SKM-1 treated with dmso at 0.1 percent for 144 hours (cell line): ENCODE data around the gene RPE65.
"Not testable (repeated sequence)": the region's sequence is repeated elsewhere in the genome, so short reads cannot be mapped to it uniquely, and the experiment has no call there.

Experiments
- DNase-seq: peaks from one replicate; lab custom pipeline; 2025; ENCODE audit not compliant: unreplicated experiment; lab: John Stamatoyannopoulos, UW

Gene RPE65

GRCh38 chr1:68454534-68454933 is 4.8 kb upstream of the RPE65 start:
- DNase-seq = no peak

- DNase-seq = no peak
Observed at GRCh38 chr1:68453060-68453670, 3.4 kb upstream of the RPE65 start.

GRCh38 chr1:68448365-68448764 is 1.4 kb downstream of the RPE65 start:
- DNase-seq = no peak

- DNase-seq = no peak
Observed at GRCh38 chr1:68445709-68446108, 4.0 kb downstream of the RPE65 start.

GRCh38 chr1:68442822-68443556 is 6.8 kb downstream of the RPE65 start:
- peak; percentile 67 for DNase-seq

- no peak for DNase-seq
Observed at GRCh38 chr1:68442006-68442405, 7.7 kb downstream of the RPE65 start.

GRCh38 chr1:68438310-68438709 is 11.4 kb downstream of the RPE65 start:
- no peak for DNase-seq

GRCh38 chr1:68433395-68433794 is 16.4 kb downstream of the RPE65 start:
- DNase-seq = no peak

GRCh38 chr1:68431076-68431475 is 18.7 kb downstream of the RPE65 start:
- no peak for DNase-seq

GRCh38 chr1:68429233-68429808 is 20.4 kb downstream of the RPE65 start:
- DNase-seq = no peak

GRCh38 chr1:68426594-68426993 is 23.2 kb downstream of the RPE65 start:
- no peak for DNase-seq

- no peak for DNase-seq
Observed at GRCh38 chr1:68421350-68421749, 28.4 kb downstream of the RPE65 start.

- DNase-seq = no peak
Observed at GRCh38 chr1:68409426-68409825, 40.3 kb downstream of the RPE65 start.

GRCh38 chr1:68401506-68401905 is 48.2 kb downstream of the RPE65 start:
- no peak for DNase-seq

GRCh38 chr1:68395575-68395974 is 54.2 kb downstream of the RPE65 start:
- not testable (repeated sequence) for DNase-seq

GRCh38 chr1:68392474-68392873 is 57.3 kb downstream of the RPE65 start:
- not testable (repeated sequence) for DNase-seq

GRCh38 chr1:68385798-68386524 is 63.8 kb downstream of the RPE65 start:
- not testable (repeated sequence) for DNase-seq

- no peak for DNase-seq
Observed at GRCh38 chr1:68384872-68385411, 64.8 kb downstream of the RPE65 start.

- DNase-seq = no peak
Observed at GRCh38 chr1:68384321-68384813, 65.4 kb downstream of the RPE65 start.

GRCh38 chr1:68383092-68383491 is 66.7 kb downstream of the RPE65 start:
- DNase-seq = no peak

- DNase-seq = no peak
Observed at GRCh38 chr1:68379085-68379478, 70.7 kb downstream of the RPE65 start.
